SIG-M5 (cell line): ENCODE measurements around the gene PTPRK.

Experiments used
- DNase-seq: peaks from one replicate; lab custom pipeline; 2025; lab: John Stamatoyannopoulos, UW

Gene PTPRK

GRCh38 chr6:128515550-128516513 lies 4.6 kb downstream of the PTPRK start:
- DNase-seq = no peak

- DNase-seq = no peak
Measured at GRCh38 chr6:128513878-128514277, 6.5 kb downstream of the PTPRK start.

GRCh38 chr6:128512296-128512695 lies 8.1 kb downstream of the PTPRK start:
- DNase-seq = no peak

- no peak for DNase-seq
Measured at GRCh38 chr6:128511506-128511905, 8.9 kb downstream of the PTPRK start.

- DNase-seq = no peak
Measured at GRCh38 chr6:128509709-128510108, 10.7 kb downstream of the PTPRK start.

DNA sequence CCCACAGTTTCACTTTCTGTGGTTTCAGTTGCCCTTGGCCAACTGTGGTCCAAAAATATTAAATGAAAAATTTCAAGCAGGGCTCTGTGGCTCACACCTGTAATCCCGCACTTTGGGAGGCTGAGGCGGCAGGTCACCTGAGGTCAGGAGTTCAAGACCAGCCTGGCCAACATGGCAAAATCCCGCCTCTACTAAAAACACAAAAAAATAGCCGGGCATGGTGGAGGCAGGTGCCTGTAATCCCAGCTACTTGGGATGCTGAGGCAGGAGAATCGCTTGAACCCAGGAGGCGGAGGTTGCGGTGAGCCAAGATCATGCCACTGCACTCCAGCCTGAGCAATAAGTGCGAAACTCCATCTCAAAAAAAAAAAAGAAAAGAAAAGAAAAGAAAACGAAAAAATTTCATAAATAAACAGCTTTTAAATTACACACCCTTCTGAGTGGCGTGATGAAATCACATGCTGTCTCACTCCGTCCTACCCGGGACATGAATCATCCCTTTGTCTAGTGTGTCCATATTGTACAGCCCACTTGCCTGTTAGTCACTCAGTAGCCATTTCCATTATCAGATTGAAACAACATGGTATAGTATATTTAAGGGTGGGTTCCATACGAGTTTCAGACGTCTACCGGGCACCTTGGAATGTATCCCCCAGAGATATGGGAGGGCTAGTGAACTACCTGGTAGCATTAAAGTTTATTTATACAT lies 11.7 kb downstream of the PTPRK start:
- DNase-seq = no peak

DNA sequence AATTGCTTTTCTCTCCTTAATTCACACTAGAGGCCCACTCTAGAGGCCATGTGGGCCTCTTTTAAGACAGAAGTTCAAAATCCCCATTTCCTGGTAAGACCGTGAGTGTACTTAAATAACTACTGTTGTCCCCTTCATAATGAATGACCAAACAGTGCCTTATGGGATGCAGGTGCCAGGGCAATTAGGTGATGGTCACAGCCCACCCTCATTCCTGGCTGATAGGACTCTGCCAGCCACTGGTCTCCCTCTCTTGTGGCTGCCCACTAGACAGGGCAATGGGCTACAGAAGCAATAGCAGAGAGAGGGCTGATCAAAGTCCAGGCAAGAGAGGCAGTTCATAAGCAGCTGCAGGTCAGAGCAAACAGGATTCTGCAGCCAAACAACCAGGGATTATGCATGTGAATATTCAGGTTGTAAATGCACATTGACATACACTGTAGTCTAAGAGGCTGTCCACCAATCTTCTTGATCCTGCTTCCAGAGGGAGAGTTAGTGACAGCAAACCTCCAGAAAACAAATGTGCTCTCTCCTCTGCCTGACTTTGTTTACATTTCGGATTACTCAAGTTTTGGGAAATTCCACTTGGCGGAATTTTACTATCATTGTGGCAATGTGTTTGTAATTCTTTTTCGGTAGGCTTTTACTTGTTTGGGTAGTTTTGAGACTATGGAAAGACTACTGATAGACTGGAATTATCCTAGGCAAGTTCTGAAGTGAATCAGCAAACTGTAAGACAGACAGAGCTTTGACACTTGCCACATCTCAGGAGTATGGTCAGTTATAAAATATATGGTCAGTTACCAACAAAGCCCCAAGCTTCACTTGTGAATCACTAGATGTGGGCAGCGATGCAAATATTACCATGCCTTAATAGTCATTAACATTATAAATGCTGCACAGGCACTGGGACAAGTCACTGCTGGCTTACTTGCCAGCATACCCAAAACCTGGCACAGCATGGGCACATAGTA lies 12.8 kb downstream of the PTPRK start:
- DNase-seq = no peak

DNA sequence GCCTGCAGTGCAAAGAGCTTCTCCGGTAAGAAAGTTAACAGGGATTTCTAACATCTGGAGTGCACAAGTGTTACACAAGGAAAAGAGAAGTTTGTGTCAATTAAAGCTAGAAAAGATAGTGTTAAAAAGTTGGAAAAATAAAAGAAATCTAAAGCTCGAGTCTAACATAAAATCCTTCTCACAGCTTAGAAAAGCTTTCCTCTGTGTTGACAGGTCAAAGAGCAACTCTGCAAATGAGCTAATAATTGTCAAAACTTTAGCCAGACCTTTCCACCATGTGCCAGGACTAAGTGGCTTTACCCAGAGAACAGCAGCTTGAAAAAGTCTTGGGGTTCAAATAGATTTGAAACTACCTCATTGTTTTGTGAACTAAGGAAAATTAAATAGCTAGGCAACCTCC lies 14.8 kb downstream of the PTPRK start:
- DNase-seq = no peak

GRCh38 chr6:128504003-128504654 lies 16.3 kb downstream of the PTPRK start:
- no peak for DNase-seq

- DNase-seq = no peak
Measured at GRCh38 chr6:128500749-128501600, 19.4 kb downstream of the PTPRK start.

- no peak for DNase-seq
Measured at GRCh38 chr6:128500014-128500413, 20.4 kb downstream of the PTPRK start.

DNA sequence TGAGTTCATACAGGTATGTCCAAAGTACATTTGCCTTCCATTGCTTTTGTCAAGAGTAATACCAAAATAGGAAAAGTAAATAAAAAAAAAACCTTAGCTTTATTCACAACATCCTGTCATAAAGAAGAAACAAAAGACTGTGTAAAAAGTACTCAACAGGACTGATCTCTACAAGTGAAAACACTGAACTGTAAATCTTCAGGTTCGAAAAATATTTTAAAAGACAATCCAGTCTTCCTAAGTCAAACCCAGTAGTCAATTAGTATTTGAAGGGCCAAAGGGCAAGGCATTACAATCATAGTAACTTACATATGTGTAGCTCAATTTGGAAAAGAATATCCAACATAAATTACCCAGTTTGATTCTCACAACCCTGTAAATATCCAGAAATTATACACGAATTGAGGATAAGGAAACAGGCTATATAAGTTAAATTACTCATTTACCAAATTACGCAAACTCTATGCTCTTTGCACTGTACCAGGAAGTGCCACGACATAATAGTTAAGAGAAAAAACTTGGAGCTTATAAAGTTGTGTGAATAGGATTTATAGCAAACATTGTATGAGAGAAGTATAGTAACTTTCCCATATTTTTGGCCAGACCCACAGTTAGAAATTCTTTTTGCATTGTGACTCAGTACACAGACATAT lies 21.2 kb downstream of the PTPRK start:
- no peak for DNase-seq

- no peak for DNase-seq
Measured at GRCh38 chr6:128498234-128498633, 22.2 kb downstream of the PTPRK start.

GRCh38 chr6:128495536-128496333 lies 24.7 kb downstream of the PTPRK start:
- no peak for DNase-seq

DNA sequence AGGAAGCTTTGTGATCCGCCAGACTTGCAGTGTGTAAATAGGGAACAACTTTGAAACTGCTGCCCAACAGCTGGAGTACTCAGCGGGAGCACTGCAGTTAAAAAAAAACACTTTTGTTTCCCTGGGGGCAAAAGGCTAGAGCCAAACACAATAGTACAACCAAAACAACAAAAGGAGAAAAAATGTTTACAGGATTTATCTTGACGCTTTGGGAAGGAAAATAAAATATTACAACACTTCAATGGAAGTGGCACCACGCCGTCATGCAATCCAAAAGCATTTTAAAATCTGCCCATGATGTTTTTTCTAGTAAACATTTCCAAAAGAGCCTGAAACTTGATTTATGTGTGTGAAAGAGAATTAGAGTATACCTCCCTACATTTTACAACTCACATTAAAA lies 26.0 kb downstream of the PTPRK start:
- no peak for DNase-seq

DNA sequence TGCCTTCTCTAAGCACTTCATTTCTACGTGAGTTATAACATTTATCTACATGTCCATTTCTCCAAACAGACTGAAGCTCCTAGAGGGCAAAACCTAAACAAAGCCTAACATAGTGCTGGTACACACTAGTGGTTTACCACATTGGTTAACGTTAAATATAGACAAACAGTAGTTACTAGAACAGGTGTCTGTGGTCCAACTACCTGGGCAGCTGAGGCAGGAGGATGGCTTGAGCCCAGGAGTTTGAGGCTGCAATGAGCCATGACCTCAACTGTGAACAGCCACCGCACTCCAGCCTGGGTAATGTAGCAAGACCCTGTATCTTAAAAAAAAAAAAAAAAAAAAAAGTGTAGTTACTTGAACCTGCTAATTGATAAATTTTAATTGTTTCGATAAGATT lies 26.5 kb downstream of the PTPRK start:
- no peak for DNase-seq

DNA sequence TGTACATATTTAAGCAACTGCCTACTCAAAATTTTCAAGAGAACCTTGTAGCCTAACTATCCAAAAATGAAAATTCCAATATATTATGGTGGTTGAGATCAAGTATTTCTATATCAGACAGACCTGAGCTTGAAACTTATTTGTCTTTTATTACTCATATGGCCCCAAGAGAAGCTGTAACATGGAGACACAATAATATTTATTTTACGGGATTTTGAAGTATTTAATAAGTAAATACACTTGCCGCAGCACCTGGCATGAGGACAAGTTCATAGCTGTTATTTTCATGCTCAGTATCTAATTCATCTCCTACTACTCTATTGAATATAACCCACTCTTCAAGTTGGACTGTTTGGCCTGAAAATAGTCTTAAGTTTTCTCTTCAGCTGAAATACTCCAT lies 28.0 kb downstream of the PTPRK start:
- no peak for DNase-seq

DNA sequence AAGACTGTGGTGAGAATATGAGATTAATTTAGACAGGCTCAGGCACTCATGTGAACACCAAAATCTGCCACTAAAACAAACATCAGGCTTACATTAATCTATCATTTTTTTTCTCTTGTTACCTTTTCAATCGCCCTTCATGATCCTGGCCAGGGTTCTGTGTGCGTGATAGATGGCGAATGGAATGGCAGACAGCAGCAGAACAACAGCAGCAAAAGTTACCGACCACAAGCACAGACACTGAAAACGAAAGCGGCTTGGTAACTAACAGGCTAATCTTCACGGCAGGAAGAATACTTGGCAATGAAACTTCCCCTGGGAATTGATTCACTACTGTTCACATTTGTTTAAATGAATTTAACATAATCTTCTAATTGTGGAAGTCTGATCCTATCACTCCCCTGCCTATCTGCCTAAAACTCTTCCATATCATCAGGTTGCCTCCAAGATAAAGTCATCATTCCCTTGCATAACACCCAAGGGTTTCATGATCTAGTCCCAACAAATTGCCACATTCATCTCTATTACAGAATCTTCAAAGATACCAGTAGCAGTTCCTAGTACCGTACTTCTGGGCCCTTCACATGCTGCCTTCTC lies 28.7 kb downstream of the PTPRK start:
- no peak for DNase-seq

DNA sequence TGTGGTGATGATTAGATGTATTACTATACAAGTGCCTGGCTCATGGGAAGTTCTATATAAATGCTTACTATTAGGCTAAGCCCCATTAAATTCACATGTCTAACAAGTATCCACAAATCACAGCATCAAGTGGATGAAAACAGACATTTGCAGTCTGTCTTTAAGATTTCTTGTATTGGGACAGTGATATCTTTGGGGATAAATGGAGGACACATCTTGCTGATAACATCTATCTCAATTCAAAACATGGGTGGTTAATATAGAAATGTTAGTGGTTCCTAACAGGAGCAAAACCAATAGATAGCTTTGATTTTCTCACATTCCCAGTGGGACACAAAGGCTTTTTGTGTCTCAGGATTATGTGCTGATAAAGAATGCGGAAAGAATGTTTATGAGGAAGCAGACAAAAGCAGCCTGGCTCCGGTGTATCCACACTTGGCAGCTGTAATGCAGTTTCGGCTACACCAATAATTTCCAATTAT lies 29.3 kb downstream of the PTPRK start:
- no peak for DNase-seq
